Neural crest cell (in vitro differentiated cells): ENCODE data around the gene OLAH. TPM values are rescaled to one million over a fixed set of nuclear protein-coding genes. Genes with fewer than 3 reads are reported as not detected.

Experiments
- DNase-seq: peaks from one replicate; pipeline ENCODE4 v3.0.0; 2021; ENCODE audit warnings: low read depth, mixed read lengths, low spot score
- H3K27ac Mint-ChIP-seq: one replicate; pipeline ENCODE4 v1.8.0; 2021; ENCODE audit warnings: mild to moderate bottlenecking, mixed read lengths; ENCODE audit not compliant: unreplicated experiment
- H3K27me3 Mint-ChIP-seq: 2 replicates; pipeline ENCODE4 v1.8.0; 2021; ENCODE audit warnings: low read depth, mild to moderate bottlenecking, mixed read lengths
- H3K36me3 Mint-ChIP-seq: 2 replicates; pipeline ENCODE4 v1.8.0; 2021; ENCODE audit warnings: low read depth, mild to moderate bottlenecking, mixed read lengths
- H3K4me1 Mint-ChIP-seq: 2 replicates; pipeline ENCODE4 v1.8.0; 2021; ENCODE audit warnings: mixed read lengths
- H3K4me3 Mint-ChIP-seq: one replicate; pipeline ENCODE4 v1.8.0; 2021; ENCODE audit warnings: mild to moderate bottlenecking, mixed read lengths
- H3K9me3 Mint-ChIP-seq: 2 replicates; pipeline ENCODE4 v1.8.0; 2021; ENCODE audit warnings: mixed read lengths
- total RNA-seq: library from RNA; stranded (reverse); gene quantifications from 2 replicates; pipeline ENCODE4 v1.2.1, GENCODE V29; 2021
- TF ChIP-seq, protein P1 (sequence below): fragments of 200-600 bp; sonication (generic); conservative IDR thresholded peaks from 2 replicates; pipeline ENCODE4 v1.5.0; 2021; ENCODE audit warnings: antibody characterized with exemption, mild to moderate bottlenecking

OLAH gene
- total RNA-seq, 1 donor from 2014 or later: not detected

DNA sequence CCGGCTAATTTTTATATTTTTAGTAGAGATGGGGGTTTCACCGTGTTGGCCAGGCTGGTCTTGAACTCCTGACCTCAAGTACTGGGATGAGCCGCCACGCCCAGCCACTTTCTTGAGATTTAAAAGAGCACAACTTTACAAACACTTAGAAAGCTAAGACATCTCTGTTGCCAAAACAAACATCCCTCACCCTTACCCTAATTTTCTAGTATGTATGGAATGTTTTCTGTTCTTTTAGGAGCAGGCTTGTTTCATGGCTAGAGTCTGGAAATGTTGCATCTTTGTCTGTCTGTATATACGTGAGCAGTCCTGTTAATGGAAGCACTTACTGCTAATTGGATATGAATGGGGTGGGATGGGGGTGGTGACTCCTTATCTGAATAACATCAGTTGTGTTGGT lies 2.9 kb downstream of the OLAH start:
- H3K27ac Mint-ChIP-seq: no peak overlapping the region
- TF ChIP-seq, protein P1, sequence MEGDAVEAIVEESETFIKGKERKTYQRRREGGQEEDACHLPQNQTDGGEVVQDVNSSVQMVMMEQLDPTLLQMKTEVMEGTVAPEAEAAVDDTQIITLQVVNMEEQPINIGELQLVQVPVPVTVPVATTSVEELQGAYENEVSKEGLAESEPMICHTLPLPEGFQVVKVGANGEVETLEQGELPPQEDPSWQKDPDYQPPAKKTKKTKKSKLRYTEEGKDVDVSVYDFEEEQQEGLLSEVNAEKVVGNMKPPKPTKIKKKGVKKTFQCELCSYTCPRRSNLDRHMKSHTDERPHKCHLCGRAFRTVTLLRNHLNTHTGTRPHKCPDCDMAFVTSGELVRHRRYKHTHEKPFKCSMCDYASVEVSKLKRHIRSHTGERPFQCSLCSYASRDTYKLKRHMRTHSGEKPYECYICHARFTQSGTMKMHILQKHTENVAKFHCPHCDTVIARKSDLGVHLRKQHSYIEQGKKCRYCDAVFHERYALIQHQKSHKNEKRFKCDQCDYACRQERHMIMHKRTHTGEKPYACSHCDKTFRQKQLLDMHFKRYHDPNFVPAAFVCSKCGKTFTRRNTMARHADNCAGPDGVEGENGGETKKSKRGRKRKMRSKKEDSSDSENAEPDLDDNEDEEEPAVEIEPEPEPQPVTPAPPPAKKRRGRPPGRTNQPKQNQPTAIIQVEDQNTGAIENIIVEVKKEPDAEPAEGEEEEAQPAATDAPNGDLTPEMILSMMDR: no peak

DNA sequence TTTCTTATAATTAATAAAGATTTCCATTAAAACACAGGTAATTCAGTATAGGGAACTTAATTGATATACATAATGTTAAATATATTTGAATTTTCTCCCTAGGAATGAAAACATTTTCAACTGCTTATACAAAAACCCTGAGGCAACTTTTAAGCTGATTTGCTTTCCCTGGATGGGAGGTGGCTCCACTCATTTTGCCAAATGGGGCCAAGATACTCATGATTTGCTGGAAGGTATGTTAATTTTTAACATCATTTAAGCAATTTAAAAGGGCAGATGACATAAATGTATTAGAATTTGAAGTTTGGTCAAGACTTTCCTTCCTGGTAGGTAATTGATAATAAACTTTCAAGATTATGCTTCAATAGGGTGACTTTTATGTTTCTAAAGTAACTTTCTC lies 5.8 kb downstream of the OLAH start:
- DNase-seq: no peak
- Mint-ChIP-seq H3K27me3 (no peaks in the 10 kb centered on the region), H3K9me3 (peaks cover 3% of the 10 kb centered on the region), H3K4me3 (no peak overlapping the region), H3K27ac (no peak overlapping the region), H3K4me1 (no peaks in the 10 kb centered on the region), H3K36me3 (no peaks in the 10 kb centered on the region)
- TF ChIP-seq, protein P1: no peak

More for the DNA sequence above, 2.9 kb downstream of the OLAH start:
- Mint-ChIP-seq H3K4me3 (no peak overlapping the region), H3K36me3 (peaks cover 3% of the 10 kb centered on the region), H3K9me3 (peaks cover 3% of the 10 kb centered on the region), H3K27me3 (no peaks in the 10 kb centered on the region), H3K4me1 (peaks cover 4% of the 10 kb centered on the region)
- DNase-seq: no peak

DNA sequence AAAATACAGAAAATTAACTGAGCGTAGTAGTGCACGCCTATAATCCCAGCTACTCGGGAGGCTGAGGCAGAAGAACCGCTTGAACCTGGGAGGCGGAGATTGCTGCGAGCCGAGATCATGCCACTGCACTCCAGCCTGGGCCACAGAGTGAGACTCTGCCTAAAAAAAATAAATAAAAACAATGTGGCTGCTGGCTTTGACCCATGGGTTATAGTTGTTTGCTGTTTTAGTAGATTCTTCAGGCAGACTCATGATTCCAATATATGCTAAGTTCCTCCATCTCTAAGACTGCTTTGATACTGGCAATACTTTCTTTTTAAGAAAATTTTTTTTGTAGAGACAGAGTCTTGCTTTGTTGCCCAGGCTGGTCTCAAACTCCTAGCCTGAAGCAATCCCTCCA lies 8.4 kb downstream of the OLAH start:
- no peak for DNase-seq
- Mint-ChIP-seq H3K36me3 (no peaks in the 10 kb centered on the region), H3K4me3 (no peak overlapping the region), H3K27me3 (no peaks in the 10 kb centered on the region), H3K27ac (no peak overlapping the region), H3K9me3 (peaks cover 4% of the 10 kb centered on the region), H3K4me1 (no peaks in the 10 kb centered on the region)
- TF ChIP-seq, protein P1: no peak

DNA sequence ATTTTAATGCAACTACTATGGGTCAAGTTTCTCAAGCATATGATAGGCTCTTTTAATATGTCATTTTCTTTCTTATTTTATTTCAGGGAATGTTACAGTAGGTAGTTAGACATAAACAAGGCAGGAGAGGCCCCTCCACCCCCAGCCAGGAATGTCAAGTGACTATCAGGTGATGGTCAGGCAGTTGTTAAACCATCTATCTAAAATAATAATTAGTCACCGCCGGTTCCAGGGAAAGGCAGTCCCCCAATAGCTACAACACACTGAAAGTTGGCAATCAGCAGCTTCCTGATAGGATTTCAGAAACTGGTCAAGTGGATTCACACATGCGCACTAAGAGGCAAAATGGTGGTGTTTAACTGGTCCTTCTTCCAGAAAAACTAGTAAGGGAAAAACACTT lies 9.3 kb downstream of the OLAH start:
- DNase-seq: no peak
- Mint-ChIP-seq H3K27ac (no peak overlapping the region), H3K4me3 (no peak overlapping the region), H3K36me3 (no peaks in the 10 kb centered on the region), H3K27me3 (no peaks in the 10 kb centered on the region), H3K9me3 (peaks cover 4% of the 10 kb centered on the region), H3K4me1 (no peaks in the 10 kb centered on the region)
- TF ChIP-seq, protein P1: no peak

DNA sequence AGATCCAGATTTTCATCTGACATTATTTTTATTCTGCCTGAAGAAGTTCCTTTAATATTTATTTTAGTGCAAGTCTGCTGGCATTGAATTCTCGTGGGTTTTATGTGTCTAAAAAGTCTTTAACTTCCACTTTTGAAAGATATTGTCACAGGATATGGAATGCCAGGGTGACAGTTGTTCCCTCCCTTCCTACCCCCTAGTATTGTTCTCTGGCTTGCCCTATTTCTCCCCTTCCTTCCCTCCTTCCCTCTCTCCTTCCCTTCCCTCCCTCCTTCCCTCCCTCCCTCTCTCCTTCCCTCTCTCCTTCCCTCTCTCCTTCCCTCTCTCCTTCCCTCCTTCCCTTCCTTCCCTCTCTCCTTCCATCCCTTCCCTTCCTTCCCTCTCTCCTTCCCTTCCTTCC lies 14.9 kb downstream of the OLAH start:
- no peak overlapping the region for H3K27ac Mint-ChIP-seq
- H3K36me3 Mint-ChIP-seq: peaks cover 5% of the 10 kb centered on the region
- TF ChIP-seq, protein P1: no peak
- H3K9me3 Mint-ChIP-seq: peaks cover 11% of the 10 kb centered on the region
- DNase-seq: no peak
- H3K4me1 Mint-ChIP-seq: no peaks in the 10 kb centered on the region
- no peaks in the 10 kb centered on the region for H3K27me3 Mint-ChIP-seq
- no peak overlapping the region for H3K4me3 Mint-ChIP-seq

DNA sequence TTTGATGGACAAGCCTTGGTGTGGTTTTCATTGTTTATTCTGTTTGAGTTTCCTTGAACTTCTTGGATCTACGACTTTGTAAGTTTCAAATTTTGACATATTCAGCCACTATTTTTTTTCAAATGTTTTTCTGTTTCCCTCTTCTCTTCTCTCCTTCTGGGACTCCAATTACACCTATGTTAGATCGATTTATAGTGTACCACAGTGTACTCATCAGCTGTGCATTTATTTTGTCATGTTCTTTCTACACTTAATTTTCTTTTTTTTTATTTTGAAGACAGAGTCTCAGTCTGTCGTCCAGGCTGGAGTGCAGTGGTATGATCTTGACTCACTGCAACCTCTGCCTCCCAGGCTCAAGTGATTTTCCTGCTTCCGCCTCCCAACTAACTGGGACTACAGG lies 16.2 kb downstream of the OLAH start:
- H3K4me3 Mint-ChIP-seq: no peak overlapping the region
- no peak for DNase-seq
- TF ChIP-seq, protein P1: no peak
- no peaks in the 10 kb centered on the region for H3K27me3 Mint-ChIP-seq
- H3K36me3 Mint-ChIP-seq: peaks cover 5% of the 10 kb centered on the region
- H3K27ac Mint-ChIP-seq: no peak overlapping the region
- H3K9me3 Mint-ChIP-seq: peaks cover 9% of the 10 kb centered on the region
- no peaks in the 10 kb centered on the region for H3K4me1 Mint-ChIP-seq
